ENCODE measurements around the gene S100Z. TPM values are rescaled to one million over a fixed set of nuclear protein-coding genes. Genes with fewer than 3 reads are reported as not detected.

Gene S100Z
- total and polyA plus RNA-seq, 2 of the 8 experiments (the other 6 are each of a cell fraction or from before 2014, with no cell fraction given), result 0.30 TPM; not detected in 1

DNA sequence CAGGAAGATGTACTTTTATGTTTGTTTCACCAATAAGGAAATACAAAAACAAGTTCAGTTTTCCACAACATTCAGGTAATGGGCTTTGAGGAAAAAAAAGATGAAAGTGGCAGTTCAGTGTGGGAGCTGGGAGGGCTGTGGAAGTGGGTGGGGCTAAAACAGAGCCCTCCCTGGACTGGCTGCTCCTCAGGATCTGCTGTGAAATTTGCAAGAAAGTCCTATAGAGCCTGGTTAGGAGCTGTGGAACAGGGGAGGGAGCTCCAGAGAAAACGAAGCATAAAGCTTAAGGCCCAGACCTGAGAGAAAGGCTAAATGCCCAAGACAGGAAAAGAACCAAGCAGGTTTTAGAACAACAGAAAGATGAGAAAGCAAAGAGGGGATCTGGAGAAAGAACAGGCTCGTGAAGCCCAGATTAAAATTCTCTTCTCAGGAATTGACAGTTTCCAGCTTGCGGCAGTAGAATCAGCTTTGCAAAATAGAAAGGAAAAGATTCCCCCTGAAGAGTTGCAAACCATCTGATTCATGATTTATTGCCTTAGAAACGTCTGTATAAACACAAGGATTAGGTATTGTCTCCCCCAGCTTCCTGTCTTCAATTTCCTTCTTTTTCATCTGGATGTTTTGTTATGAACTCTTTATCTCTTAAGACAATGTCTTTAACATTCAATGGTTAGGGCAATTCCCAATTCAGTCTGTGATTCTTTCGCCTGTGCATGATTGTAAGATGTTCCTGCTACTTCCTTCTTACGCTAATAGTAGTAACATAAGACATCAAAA, 76.7 kb downstream of the S100Z start:
- CTCF ChIA-PET (ENCODE audit: partially characterized antibody), result interaction anchor here (0.6 to 1.5 kb wide), 4 partner anchors 12 to 1124 kb away, joined by 3 to 4 read pairs (median 3); no protein-coding TSS in a partner anchor
- Histone ChIP-seq H2BK12ac (ENCODE audit: low read depth, low read length) (no peak overlapping the region), H4K8ac (ENCODE audit: extremely low read depth, insufficient read depth, low read length) (no peak overlapping the region), H2BK15ac (ENCODE audit: low read length) (no peak overlapping the region), H2BK5ac (ENCODE audit: low read depth, low read length) (no peak overlapping the region), H4K20me1 (replicated peaks in 1 of 2; ENCODE audit: control insufficient read depth in 1 of 2, insufficient read depth in 2 of 2, low read length in 2 of 2) (no peaks in the 10 kb centered on the region), H3K36me3 (ENCODE audit: control insufficient read depth in 2 of 4, insufficient read depth in 4 of 4, low read length in 3 of 4) (no peaks in the 10 kb centered on the region), H3K4me3 (ENCODE audit: extremely low read depth in 1 of 4, insufficient read depth in 2 of 4, low read depth in 3 of 4, low read length in 4 of 4) (no peak overlapping the region), H3K4me2 (ENCODE audit: insufficient read depth in 1 of 2, low read depth in 2 of 2, low read length in 2 of 2) (no peak overlapping the region), H3K23ac (ENCODE audit: insufficient read length) (no peak overlapping the region), H3K14ac (ENCODE audit: insufficient read length) (no peak overlapping the region), H2BK120ac (replicated peaks; ENCODE audit: low read depth, low read length) (no peak overlapping the region), H3K4me1 (replicated peaks in 1 of 4; ENCODE audit: control insufficient read depth in 3 of 4, insufficient read depth in 4 of 4, low read length in 3 of 4) (0 out of 7 replicates have a peak, but pooled peaks cover 0 to 6% (median 0%) of the 10 kb centered on the region in 4 experiments), H3K9me3 (ENCODE audit: insufficient read depth in 2 of 2, low read depth in 1 of 2, low read length in 1 of 2) (no peaks in the 10 kb centered on the region), H2AFZ (ENCODE audit: low read length) (no peak overlapping the region), H2BK20ac (ENCODE audit: low read length) (no peak overlapping the region), H3K23me2 (ENCODE audit: low read depth, low read length) (no peaks in the 10 kb centered on the region), H4K5ac (ENCODE audit: insufficient read length, low read depth, low read length) (no peak overlapping the region), H3K79me2 (ENCODE audit: control insufficient read depth in 1 of 2, insufficient read depth in 2 of 2, low read length in 2 of 2) (no peaks in the 10 kb centered on the region), H3K4ac (replicated peaks; ENCODE audit: insufficient read length, low read depth, low read length) (no peak overlapping the region), H2AK5ac (ENCODE audit: low read depth, low read length) (no peak overlapping the region), H3K79me1 (ENCODE audit: low read depth, low read length) (no peaks in the 10 kb centered on the region), H3K56ac (replicated peaks; ENCODE audit: insufficient read length, low read depth, low read length) (no peak overlapping the region), H3K9ac (replicated peaks in 1 of 4; ENCODE audit: extremely low read depth in 1 of 4, low read depth in 3 of 4, low read length in 3 of 4) (no peak overlapping the region), H3K18ac (ENCODE audit: extremely low read depth, low read length) (no peak overlapping the region), H4K91ac (replicated peaks; ENCODE audit: insufficient read length, low read length) (no peak overlapping the region), H3K27ac (ENCODE audit: low read depth, low read length) (no peak overlapping the region), H3K27me3 (replicated peaks in 1 of 4; ENCODE audit: control insufficient read depth in 3 of 4, extremely low read depth in 1 of 4, insufficient read depth in 3 of 4, low read length in 3 of 4) (no peaks in the 10 kb centered on the region)
- no peak for TF ChIP-seq CEBPB (IDR thresholded peaks at IDR 0.05; ENCODE audit: low read depth, low read length)
- FAIRE-seq (no peak), DNase-seq (ENCODE audit: low read depth in 1 of 2, low spot score in 2 of 2) (no peak)
- WGBS, 2 experiments (ENCODE audit: extremely low coverage in 1 of 2, insufficient coverage in 1 of 2, insufficient read length in 1 of 2, insufficient replicate concordance in 2 of 2, low coverage in 1 of 2, low lambda C conversion rate in 2 of 2, missing lambda C conversion rate in 1 of 2), result 76% methylated on average over 6 of the region's 6 CpGs; no CpG with 5 or more reads in 1 of the 2 experiments
- POLR2A ChIA-PET (ENCODE audit: partially characterized antibody), result no interaction called here
